Measurements from ENCODE around the gene SCN5A. TPM values are rescaled to one million over a fixed set of nuclear protein-coding genes. Genes with fewer than 3 reads are reported as not detected.

SCN5A gene
- total and polyA plus RNA-seq, 2 of the 8 experiments (the other 6 are each of a cell fraction or from before 2014, with no cell fraction given): 4.8 to 11.4 TPM

- Histone ChIP-seq H2AFZ (ENCODE audit: low read length) (no peak overlapping the region), H2BK12ac (ENCODE audit: low read depth, low read length) (no peak overlapping the region), H3K4ac (replicated peaks; ENCODE audit: insufficient read length, low read depth, low read length) (no peak overlapping the region), H3K9me3 (ENCODE audit: insufficient read depth in 2 of 2, low read depth in 1 of 2, low read length in 1 of 2) (no peaks in the 10 kb centered on the region), H2BK5ac (ENCODE audit: low read depth, low read length) (no peak overlapping the region), H3K18ac (ENCODE audit: extremely low read depth, low read length) (no peak overlapping the region), H3K4me1 (replicated peaks in 1 of 4; ENCODE audit: control insufficient read depth in 3 of 4, insufficient read depth in 4 of 4, low read length in 3 of 4) (no peaks in the 10 kb centered on the region), H3K23me2 (ENCODE audit: low read depth, low read length) (peaks cover 2% of the 10 kb centered on the region; the same call in 1 of the 2 replicates), H3K23ac (ENCODE audit: insufficient read length) (no peak overlapping the region), H4K20me1 (replicated peaks in 1 of 2; ENCODE audit: control insufficient read depth in 1 of 2, insufficient read depth in 2 of 2, low read length in 2 of 2) (peaks cover 2% of the 10 kb centered on the region in 2 experiments), H2AK5ac (ENCODE audit: low read depth, low read length) (no peak overlapping the region), H4K91ac (replicated peaks; ENCODE audit: insufficient read length, low read length) (no peak overlapping the region), H3K79me2 (ENCODE audit: control insufficient read depth in 1 of 2, insufficient read depth in 2 of 2, low read length in 2 of 2) (no peaks in the 10 kb centered on the region), H3K27me3 (replicated peaks in 1 of 4; ENCODE audit: control insufficient read depth in 3 of 4, extremely low read depth in 1 of 4, insufficient read depth in 3 of 4, low read length in 3 of 4) (no peaks in the 10 kb centered on the region), H2BK120ac (replicated peaks; ENCODE audit: low read depth, low read length) (no peak overlapping the region), H3K4me3 (ENCODE audit: extremely low read depth in 1 of 4, insufficient read depth in 2 of 4, low read depth in 3 of 4, low read length in 4 of 4) (no peak overlapping the region), H3K79me1 (ENCODE audit: low read depth, low read length) (no peaks in the 10 kb centered on the region), H3K56ac (replicated peaks; ENCODE audit: insufficient read length, low read depth, low read length) (no peak overlapping the region), H2BK20ac (ENCODE audit: low read length) (no peak overlapping the region), H3K14ac (ENCODE audit: insufficient read length) (no peak overlapping the region), H2BK15ac (ENCODE audit: low read length) (no peak overlapping the region), H3K4me2 (ENCODE audit: insufficient read depth in 1 of 2, low read depth in 2 of 2, low read length in 2 of 2) (no peak overlapping the region), H3K27ac (ENCODE audit: low read depth, low read length) (no peak overlapping the region), H4K5ac (ENCODE audit: insufficient read length, low read depth, low read length) (no peak overlapping the region), H4K8ac (ENCODE audit: extremely low read depth, insufficient read depth, low read length) (no peak overlapping the region), H3K36me3 (ENCODE audit: control insufficient read depth in 2 of 4, insufficient read depth in 4 of 4, low read length in 3 of 4) (no peaks in the 10 kb centered on the region; a peak in 1 of 8 replicates), H3K9ac (replicated peaks in 1 of 4; ENCODE audit: extremely low read depth in 1 of 4, low read depth in 3 of 4, low read length in 3 of 4) (no peak overlapping the region)
- FAIRE-seq (no peak), DNase-seq (ENCODE audit: low read depth in 1 of 2, low spot score in 2 of 2) (no peak)
- ChIA-PET POLR2A (ENCODE audit: partially characterized antibody) (interaction anchor here (1.2 kb wide), 1 partner anchor 11 kb away, joined by 3 read pairs; no protein-coding TSS in a partner anchor), CTCF (ENCODE audit: partially characterized antibody) (interaction anchor here (1.1 to 1.5 kb wide), 5 partner anchors 14 to 51 kb away, joined by 3 to 6 read pairs (median 3); no protein-coding TSS in a partner anchor)
- 93% methylated on average over 1 of the region's 1 CpG; no CpG with 5 or more reads in 1 of the 2 experiments for WGBS, 2 experiments (ENCODE audit: extremely low coverage in 1 of 2, insufficient coverage in 1 of 2, insufficient read length in 1 of 2, insufficient replicate concordance in 2 of 2, low coverage in 1 of 2, low lambda C conversion rate in 2 of 2, missing lambda C conversion rate in 1 of 2)
- TF ChIP-seq, protein P1, sequence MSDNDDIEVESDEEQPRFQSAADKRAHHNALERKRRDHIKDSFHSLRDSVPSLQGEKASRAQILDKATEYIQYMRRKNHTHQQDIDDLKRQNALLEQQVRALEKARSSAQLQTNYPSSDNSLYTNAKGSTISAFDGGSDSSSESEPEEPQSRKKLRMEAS (IDR thresholded peaks at IDR 0.05): no peak
- TF ChIP-seq FOSL1 (IDR thresholded peaks at IDR 0.05; ENCODE audit: insufficient read depth, low read depth, low read length): no peak
These were observed 48.9 kb downstream of the SCN5A start for GRCh38 chr3:38600551-38600950.
